Rectal smooth muscle tissue (tissue), 1 donor: ENCODE results near the gene ZBTB47.

ENCODE experiments used
- H3K27ac ChIP-seq: one replicate; pipeline ENCODE4 v1.7.0; 2013; ENCODE audit warnings: low read depth, low read length, inconsistent platforms
- H3K27me3 ChIP-seq: one replicate; pipeline ENCODE4 v1.7.0; 2013; ENCODE audit warnings: low read length; ENCODE audit not compliant: control insufficient read depth, insufficient read depth
- H3K36me3 ChIP-seq: one replicate; pipeline ENCODE4 v1.7.0; 2013; ENCODE audit warnings: low read length; ENCODE audit not compliant: control insufficient read depth, insufficient read depth
- H3K4me1 ChIP-seq: one replicate; pipeline ENCODE4 v1.7.0; 2013; ENCODE audit warnings: low read length; ENCODE audit not compliant: control insufficient read depth, insufficient read depth
- H3K4me3 ChIP-seq: one replicate; pipeline ENCODE4 v1.7.0; 2013; ENCODE audit warnings: low read length
- H3K9ac ChIP-seq: one replicate; pipeline ENCODE4 v1.7.0; 2013; ENCODE audit warnings: low read length

Gene ZBTB47

DNA sequence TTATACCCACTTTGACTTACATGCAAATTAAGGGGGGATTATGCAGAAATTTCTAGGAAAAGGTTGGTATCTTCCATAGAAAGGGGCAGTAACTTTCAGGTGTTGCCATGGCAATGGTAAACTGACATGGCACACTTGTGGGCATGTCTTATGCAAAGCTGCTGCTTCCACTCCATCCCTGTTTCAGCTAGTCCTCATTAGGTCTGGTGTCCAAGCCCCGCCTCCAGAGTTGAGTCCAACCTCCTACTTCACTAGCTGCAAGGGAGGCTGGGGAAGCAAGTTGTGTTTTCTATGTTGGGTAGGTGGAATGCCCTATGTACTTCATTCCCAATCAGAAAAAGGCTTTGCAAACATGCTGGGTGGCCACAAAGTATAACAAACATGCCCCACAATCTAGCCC lies 17.2 kb downstream of the ZBTB47 start:
- Histone ChIP-seq H3K9ac (no peak overlapping the region), H3K27ac (no peak overlapping the region), H3K36me3 (no peaks in the 10 kb centered on the region), H3K4me1 (peaks cover 13% of the 10 kb centered on the region), H3K27me3 (no peaks in the 10 kb centered on the region), H3K4me3 (no peak overlapping the region)

DNA sequence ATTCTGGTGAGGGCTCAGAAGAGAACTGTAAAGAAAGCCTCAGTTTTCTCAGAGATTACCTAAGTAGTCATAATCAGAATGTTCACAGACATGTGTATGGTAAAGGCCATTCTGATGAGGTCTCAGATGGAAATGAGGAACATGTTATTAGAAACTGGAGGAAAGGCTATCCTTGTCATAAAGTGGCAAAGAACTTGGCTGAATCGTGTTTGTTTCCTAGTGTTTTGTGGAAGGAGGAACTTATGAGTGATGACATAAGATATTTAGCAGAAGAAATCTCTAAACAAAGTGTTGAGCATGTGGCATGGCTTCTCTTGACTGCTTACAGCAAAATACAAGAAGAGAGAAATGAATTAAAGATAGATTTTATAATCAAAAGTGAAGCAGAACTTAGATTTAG lies 19.0 kb downstream of the ZBTB47 start:
- H3K36me3 ChIP-seq, result no peaks in the 10 kb centered on the region
- H3K27ac ChIP-seq, result no peak overlapping the region
- H3K9ac ChIP-seq, result no peak overlapping the region
- peaks cover 4% of the 10 kb centered on the region for H3K4me1 ChIP-seq
- H3K27me3 ChIP-seq, result no peaks in the 10 kb centered on the region
- no peak overlapping the region for H3K4me3 ChIP-seq

DNA sequence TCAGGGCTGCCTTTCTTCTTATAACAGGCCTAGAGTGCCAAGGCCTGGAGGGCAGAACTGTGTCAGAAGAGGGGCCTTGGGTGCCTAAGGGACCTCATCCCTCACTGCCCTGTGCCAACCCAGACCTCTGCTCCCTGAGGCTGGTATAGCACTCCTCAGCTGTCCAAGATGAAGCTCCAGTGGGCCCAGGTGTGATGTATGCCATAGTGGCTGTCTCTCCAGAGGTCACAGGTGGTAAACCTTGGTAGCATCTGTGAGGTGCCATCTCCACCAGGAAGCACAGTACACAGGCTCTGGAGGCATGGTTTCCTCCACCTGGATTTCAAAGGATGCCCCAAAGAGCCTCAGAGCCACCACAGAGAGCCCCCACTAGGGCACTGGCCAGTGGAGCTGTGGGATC lies 19.6 kb downstream of the ZBTB47 start:
- no peak overlapping the region for H3K4me3 ChIP-seq
- H3K4me1 ChIP-seq, result no peaks in the 10 kb centered on the region
- no peak overlapping the region for H3K27ac ChIP-seq
- H3K36me3 ChIP-seq, result no peaks in the 10 kb centered on the region
- no peaks in the 10 kb centered on the region for H3K27me3 ChIP-seq
- H3K9ac ChIP-seq, result no peak overlapping the region

GRCh38 chr3:42674146-42674545 lies 20.6 kb downstream of the ZBTB47 start:
- Histone ChIP-seq H3K36me3 (no peaks in the 10 kb centered on the region), H3K27ac (no peak overlapping the region), H3K4me3 (no peak overlapping the region), H3K4me1 (no peaks in the 10 kb centered on the region), H3K9ac (no peak overlapping the region), H3K27me3 (no peaks in the 10 kb centered on the region)

- Histone ChIP-seq H3K36me3 (no peaks in the 10 kb centered on the region), H3K4me3 (no peak overlapping the region), H3K4me1 (no peaks in the 10 kb centered on the region), H3K9ac (no peak overlapping the region), H3K27me3 (no peaks in the 10 kb centered on the region), H3K27ac (no peak overlapping the region)
Measured at GRCh38 chr3:42675909-42676308, 22.4 kb downstream of the ZBTB47 start.

DNA sequence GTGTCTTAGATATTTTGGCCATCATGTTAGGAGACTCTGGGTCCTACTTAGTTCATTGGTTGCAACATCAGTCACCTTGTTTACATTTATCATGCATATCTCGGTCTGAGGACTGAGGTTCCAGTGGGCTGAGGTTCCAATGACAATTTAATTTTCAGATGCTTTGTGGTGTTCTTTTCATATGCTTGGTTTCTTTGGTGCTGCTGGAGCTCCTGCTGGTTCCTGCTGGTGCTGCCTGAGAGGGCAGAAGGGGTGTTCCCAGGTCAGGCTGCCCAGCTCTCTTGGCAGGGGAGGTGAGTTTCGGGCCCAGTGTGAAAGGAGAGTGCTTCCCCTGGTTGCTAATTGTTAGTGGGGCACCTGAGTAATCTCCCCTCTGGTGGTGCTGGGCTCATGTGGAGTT lies 24.9 kb downstream of the ZBTB47 start:
- Histone ChIP-seq H3K36me3 (no peaks in the 10 kb centered on the region), H3K4me1 (no peaks in the 10 kb centered on the region), H3K27me3 (no peaks in the 10 kb centered on the region), H3K4me3 (no peak overlapping the region), H3K27ac (no peak overlapping the region), H3K9ac (no peak overlapping the region)

GRCh38 chr3:42680271-42680670 lies 26.8 kb downstream of the ZBTB47 start:
- H3K4me3 ChIP-seq, result no peak overlapping the region
- no peaks in the 10 kb centered on the region for H3K4me1 ChIP-seq
- no peak overlapping the region for H3K27ac ChIP-seq
- H3K27me3 ChIP-seq, result no peaks in the 10 kb centered on the region
- H3K9ac ChIP-seq, result no peak overlapping the region
- no peaks in the 10 kb centered on the region for H3K36me3 ChIP-seq

DNA sequence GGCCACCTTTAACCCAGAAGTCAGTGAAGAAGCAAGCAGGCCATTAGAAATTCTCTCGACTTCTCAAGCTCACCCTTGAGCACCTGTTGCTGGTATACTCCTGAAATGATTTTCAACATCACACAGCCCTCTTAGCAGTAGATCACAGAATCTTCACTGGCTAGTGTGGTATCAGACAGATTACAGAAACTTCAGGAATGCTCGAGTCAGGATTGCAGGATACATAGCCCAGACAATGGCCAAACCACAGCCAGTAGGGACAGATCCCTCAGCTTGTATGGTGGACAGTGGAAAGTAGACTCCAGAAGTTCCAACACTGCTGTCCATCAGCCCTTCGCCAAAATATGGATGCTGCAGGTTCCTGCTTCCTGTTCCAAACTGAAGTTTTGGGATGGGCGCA lies 27.3 kb downstream of the ZBTB47 start:
- H3K4me3 ChIP-seq, result no peak overlapping the region
- H3K27ac ChIP-seq, result no peak overlapping the region
- H3K36me3 ChIP-seq, result no peaks in the 10 kb centered on the region
- H3K4me1 ChIP-seq, result no peaks in the 10 kb centered on the region
- H3K27me3 ChIP-seq, result no peaks in the 10 kb centered on the region
- no peak overlapping the region for H3K9ac ChIP-seq

DNA sequence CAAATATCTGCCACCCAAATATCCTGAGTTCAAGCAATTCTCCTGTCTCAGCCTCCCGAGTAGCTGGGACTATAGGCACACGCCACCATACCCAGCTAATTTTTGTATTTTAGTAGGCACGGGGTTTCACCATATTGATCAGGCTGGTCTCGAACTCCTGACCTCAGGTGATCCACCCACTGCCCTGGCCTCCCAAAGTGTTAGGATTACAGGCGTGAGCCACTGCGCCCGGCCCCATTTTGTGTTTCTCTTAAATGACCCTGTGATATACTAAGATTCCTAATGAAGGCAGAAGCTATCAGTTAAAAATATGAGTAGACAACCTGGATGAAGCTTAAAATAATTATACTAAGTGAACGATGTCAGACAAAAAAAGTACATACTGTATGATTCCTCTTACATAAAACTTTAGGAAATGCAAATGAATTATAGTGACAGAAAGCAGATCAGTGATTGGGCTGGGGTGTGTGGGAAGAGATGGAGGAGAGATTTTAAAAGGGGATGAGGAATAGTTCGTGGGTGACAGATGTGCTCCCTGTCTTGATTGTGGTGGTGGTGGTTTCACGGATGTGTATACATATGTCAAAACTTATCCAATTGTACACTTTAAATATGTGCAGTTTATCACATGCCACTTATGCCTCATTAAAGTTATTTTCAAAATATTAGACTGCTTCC lies 28.0 kb downstream of the ZBTB47 start:
- H3K27me3 ChIP-seq, result no peaks in the 10 kb centered on the region
- no peaks in the 10 kb centered on the region for H3K4me1 ChIP-seq
- no peaks in the 10 kb centered on the region for H3K36me3 ChIP-seq
- no peak overlapping the region for H3K4me3 ChIP-seq
- no peak overlapping the region for H3K27ac ChIP-seq
- H3K9ac ChIP-seq, result no peak overlapping the region

DNA sequence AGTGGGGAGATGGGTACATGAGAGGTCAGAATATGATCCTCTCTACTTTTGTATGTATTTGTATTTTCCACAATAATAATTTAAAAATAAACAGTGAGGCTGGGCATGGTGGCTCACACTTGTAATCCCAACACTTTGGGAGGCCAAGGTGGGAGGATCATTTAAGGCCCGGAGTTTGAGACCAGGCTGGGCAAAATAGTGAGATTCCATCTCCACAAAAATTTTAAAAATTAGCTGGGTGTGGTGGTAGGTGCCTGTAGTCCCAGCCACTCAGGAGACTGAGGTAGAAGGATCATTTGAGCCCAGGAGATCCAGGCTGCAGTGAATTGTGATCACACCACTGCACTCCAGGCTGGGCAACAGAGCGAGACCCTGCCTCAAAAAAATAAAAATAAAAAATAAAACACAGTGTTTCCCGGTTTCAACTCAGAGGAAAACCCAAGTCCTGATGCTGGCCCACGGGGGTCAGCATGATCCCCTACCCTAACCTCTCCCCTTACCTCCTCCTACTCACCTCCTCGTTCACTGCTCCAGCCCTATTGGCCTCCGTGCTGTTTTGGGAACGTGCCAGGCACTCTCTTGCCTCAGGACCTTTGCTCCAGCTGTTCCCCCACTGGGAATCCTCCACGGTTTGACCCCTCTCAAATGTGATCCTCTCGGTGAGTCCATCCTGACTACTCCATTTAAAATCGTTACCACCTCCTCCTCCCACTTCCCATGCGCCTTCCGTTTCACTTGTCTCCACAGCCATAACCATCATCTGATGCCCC lies 29.0 kb downstream of the ZBTB47 start:
- H3K4me3 ChIP-seq, result no peak overlapping the region
- H3K4me1 ChIP-seq, result no peaks in the 10 kb centered on the region
- H3K9ac ChIP-seq, result no peak overlapping the region
- H3K27me3 ChIP-seq, result no peaks in the 10 kb centered on the region
- H3K27ac ChIP-seq, result no peak overlapping the region
- no peaks in the 10 kb centered on the region for H3K36me3 ChIP-seq

GRCh38 chr3:42683875-42684598 lies 30.5 kb downstream of the ZBTB47 start:
- peaks cover 3% of the 10 kb centered on the region for H3K27me3 ChIP-seq
- no peak overlapping the region for H3K27ac ChIP-seq
- no peaks in the 10 kb centered on the region for H3K4me1 ChIP-seq
- H3K36me3 ChIP-seq, result no peaks in the 10 kb centered on the region
- no peak overlapping the region for H3K4me3 ChIP-seq
- no peak overlapping the region for H3K9ac ChIP-seq

DNA sequence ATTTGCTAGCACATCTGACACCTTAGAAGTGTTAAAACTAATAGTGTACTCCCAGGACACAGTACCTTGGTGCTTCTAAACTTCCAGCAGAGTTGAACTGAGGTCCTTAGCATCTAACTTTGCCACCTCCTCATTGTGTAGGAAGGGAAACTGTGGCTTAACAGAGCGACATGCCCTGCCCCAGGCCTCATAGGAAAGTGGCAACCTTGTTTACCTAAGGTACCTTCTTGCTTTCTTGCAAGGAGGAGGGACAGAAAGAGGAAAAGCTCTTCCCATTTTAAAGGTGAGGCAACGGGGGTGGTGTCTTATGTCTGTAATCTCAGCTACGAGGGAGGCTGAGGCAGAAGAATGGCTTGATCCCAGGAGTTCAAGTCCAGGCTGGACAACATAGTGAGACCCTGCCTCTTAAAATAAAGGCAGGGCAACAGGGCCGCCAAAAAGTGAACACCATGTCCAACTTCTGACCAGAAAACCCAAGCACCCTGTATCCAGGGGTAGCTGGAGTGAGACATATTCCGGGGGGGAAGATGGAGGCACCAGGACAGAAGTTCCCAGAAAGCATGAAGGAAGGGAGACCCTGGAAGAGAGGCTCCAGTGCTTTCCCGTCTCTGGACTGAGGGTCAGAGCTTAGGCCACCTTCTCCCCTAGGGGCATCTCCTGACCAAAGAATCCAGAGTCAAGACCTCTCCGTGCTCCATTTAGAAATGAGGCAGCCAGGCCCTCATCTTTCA lies 31.3 kb downstream of the ZBTB47 start:
- Histone ChIP-seq H3K4me3 (no peak overlapping the region), H3K9ac (no peak overlapping the region), H3K27me3 (peaks cover 3% of the 10 kb centered on the region), H3K36me3 (no peaks in the 10 kb centered on the region), H3K27ac (no peak overlapping the region), H3K4me1 (no peaks in the 10 kb centered on the region)
